Activated T-cell treated with anti-CD3 and anti-CD28 coated beads, Interleukin-2, amount 50 U/mL, for 72 hours (primary cell): Measurements from ENCODE around the gene SLC1A3. TPM values are rescaled to one million over a fixed set of nuclear protein-coding genes. Genes with fewer than 3 reads are reported as not detected.

ENCODE experiments used
- ATAC-seq, 2 donors: fragments of 150-1000 bp; cut with Tn5 transposase; replicated peaks in 1 of 2; 2 replicates each; pipeline ENCODE4 v1.10.0; 2021; ENCODE audit warnings: moderate library complexity in 2 of 2, mild to moderate bottlenecking in 1 of 2
- DNase-seq, 2 donors: peaks; one replicate each; pipeline ENCODE4 v3.0.0; 2021 to 2022; ENCODE audit warnings: mixed read lengths in 1 of 2
- H3K27ac Mint-ChIP-seq: one replicate; pipeline ENCODE4 v1.8.0; 2022; ENCODE audit warnings: mild to moderate bottlenecking, moderate library complexity, mixed read lengths
- H3K27me3 Mint-ChIP-seq: one replicate; pipeline ENCODE4 v1.8.0; 2022; ENCODE audit warnings: low read depth, mixed read lengths
- H3K36me3 Mint-ChIP-seq, 2 donors: one replicate each; pipeline ENCODE4 v1.8.0; 2022; ENCODE audit warnings: mixed read lengths in 2 of 2, mild to moderate bottlenecking in 1 of 2; ENCODE audit not compliant: insufficient read depth in 2 of 2
- H3K4me1 Mint-ChIP-seq: one replicate; pipeline ENCODE4 v1.8.0; 2022; ENCODE audit warnings: low read depth, mixed read lengths
- H3K4me3 Mint-ChIP-seq, 2 donors: one replicate each; pipeline ENCODE4 v1.8.0; 2022; ENCODE audit warnings: mild to moderate bottlenecking in 2 of 2, mixed read lengths in 2 of 2, moderate library complexity in 2 of 2
- H3K9me3 Mint-ChIP-seq, 2 donors: one replicate each; pipeline ENCODE4 v1.8.0; 2022; ENCODE audit warnings: mixed read lengths in 2 of 2
- total RNA-seq, 2 donors: library from RNA; stranded (reverse); gene quantifications; one replicate each; pipeline ENCODE4 v1.2.3, GENCODE V29; 2022

Gene SLC1A3
- total RNA-seq, 2 donors from 2014 or later: 0.62 to 1.5 TPM

DNA sequence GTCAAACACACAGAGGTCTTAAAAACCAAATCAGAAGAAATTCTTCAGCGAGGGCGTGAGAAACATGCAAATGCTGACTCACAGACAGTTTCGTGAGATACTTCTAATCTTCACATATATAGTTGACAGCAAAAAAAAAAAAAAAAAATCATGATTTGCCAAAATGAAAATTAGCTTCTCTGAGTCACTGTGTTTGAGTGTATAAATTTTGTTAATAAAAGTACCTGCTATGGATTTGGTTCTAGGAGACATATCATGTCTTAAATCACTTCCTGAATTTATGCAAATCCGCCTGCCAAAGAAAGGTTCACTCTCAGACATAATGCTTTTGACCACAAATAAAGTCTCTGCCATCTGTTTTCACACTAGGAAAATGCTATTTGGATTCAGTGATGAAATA lies 114.3 kb downstream of the SLC1A3 start:
- peaks cover 24% of the 10 kb centered on the region for H3K4me1 Mint-ChIP-seq
- peaks cover 0 to 2% of the 10 kb centered on the region in 2 donors for H3K9me3 Mint-ChIP-seq
- ATAC-seq (no peak), DNase-seq (no peak)
- no peak overlapping the region for H3K27ac Mint-ChIP-seq
- H3K27me3 Mint-ChIP-seq: no peaks in the 10 kb centered on the region
- no peak overlapping the region for H3K4me3 Mint-ChIP-seq
- peaks cover 0 to 3% of the 10 kb centered on the region in 2 donors for H3K36me3 Mint-ChIP-seq

DNA sequence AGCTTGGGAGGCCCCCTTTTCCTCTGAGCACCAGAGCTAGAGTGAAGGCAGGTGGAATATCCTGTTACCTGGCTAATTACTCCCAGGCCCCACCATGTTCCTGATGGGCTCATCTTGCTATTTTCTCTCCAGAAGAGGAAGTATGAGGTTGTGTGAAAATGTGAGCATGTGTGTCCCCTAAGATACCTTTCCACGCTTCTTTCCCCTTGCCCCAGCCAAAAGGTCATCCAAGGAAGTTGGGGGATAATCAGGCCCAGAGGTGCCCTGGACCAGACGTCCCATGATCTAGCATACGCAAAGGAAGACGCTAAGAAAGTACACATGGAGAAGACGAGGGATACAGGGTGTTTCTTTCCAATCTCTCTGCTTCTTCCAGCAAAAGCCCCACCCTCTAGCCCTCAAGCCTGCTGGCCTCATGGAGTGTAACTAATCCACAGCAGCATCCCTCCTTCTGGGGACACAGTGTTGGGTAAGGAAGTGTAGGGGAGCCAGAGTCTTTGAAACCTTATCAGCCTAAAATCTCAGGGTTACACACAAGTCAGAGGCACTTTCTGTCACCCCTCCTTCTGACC lies 115.3 kb downstream of the SLC1A3 start:
- Mint-ChIP-seq H3K27ac (no peak overlapping the region), H3K9me3 (peaks cover 0 to 2% of the 10 kb centered on the region in 2 donors), H3K4me1 (peaks cover 24% of the 10 kb centered on the region), H3K27me3 (no peaks in the 10 kb centered on the region), H3K36me3 (peaks cover 0 to 3% of the 10 kb centered on the region in 2 donors), H3K4me3 (no peak overlapping the region)
- ATAC-seq (no peak), DNase-seq (no peak)

DNA sequence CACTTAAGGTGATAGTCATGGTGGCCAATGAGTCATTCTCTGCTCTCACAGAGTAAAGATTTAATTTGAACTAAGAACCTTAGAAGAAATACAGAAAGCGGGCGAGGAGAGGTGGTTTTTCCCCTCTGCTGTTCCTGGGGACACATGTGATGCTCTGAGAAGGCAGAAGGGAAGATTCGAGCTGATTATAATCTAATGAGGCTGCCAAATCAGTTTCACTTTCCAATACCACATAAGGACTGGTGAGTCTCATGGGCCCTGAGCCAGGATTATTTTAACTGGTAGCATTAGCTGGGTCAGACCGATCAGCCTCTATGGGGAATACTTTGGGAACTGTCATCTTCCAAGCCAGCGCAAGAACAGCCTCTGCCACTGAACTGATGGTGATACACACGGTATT lies 116.5 kb downstream of the SLC1A3 start:
- Mint-ChIP-seq H3K27me3 (no peaks in the 10 kb centered on the region), H3K36me3 (peaks cover 0 to 3% of the 10 kb centered on the region in 2 donors), H3K9me3 (peaks cover 0 to 2% of the 10 kb centered on the region in 2 donors), H3K27ac (no peak overlapping the region), H3K4me1 (peaks cover 24% of the 10 kb centered on the region), H3K4me3 (peak overlapping the region; percentile 45 to 47)
- DNase-seq: no peak
- ATAC-seq: no peak

DNA sequence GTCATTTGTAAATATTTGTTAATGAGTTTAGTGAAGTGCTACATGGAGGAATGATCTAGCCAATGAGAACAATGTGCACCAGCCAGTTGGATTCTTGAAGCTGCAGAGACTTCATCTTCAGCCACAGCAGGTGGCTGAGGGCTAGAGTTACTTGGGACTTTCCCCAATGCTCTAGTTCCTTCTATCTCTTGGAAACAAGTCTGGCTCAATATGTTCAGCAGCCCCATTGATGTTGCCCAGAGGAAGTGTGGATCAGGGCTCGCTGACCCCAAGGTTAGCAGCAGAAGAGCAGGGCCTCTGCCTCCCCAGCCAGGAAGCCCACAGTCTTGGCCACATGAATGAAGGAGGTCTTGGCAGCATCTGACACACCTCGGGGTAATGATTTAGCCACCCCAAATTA lies 117.5 kb downstream of the SLC1A3 start:
- peak overlapping the region; percentile 51 for H3K27ac Mint-ChIP-seq

DNA sequence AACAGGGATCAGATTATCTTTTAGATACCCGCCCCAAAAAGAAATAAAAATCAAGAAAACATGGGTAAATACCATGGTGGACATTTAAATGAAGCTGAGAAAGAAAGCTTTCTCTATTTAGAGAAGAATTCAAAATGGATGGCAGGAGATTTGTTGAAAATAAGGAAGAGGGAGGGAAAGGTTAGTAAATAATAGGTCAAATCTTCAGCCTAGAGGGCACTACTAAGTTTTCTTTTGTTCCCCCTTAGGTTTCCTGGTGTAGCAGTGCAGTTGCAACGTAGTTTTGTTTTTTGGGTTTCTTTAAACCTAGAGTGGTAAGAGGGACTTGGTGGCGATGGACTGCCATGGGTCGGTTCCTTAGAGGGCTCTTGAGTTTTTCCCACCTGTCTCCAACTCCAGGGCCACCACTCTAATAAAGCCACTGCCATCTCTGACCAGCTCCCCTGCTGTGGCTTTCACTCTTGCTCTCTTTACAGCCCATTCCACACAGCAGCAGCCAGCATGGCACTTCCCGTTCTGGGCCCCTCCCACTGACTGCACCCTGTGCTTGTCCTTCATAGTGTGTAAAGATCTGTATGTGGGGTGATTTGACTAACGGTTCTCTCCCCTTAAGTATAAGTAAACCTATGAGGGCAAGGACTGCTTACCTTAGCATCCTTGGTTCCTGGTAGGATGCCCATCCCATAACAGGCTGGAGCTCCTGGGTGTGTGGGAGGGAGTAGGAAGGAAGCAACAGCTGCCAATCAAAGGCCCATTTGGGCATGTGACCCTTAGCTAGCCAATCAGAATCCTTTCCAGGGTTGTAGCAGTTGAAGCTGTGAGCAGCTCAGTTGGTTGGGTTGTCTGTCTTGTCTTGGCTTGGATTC lies 118.3 kb downstream of the SLC1A3 start:
- Mint-ChIP-seq H3K9me3 (peaks cover 0 to 2% of the 10 kb centered on the region in 2 donors), H3K27me3 (no peaks in the 10 kb centered on the region), H3K4me1 (peaks cover 32% of the 10 kb centered on the region), H3K27ac (peak overlapping the region; percentile 51), H3K4me3 (peak overlapping the region; percentile 72 to 80), H3K36me3 (peaks cover 0 to 3% of the 10 kb centered on the region in 2 donors)
- ATAC-seq (peak; percentile 86 to 88), DNase-seq (peak; percentile 34 to 51)

More for the DNA sequence above, 117.5 kb downstream of the SLC1A3 start:
- Mint-ChIP-seq H3K4me3 (peak overlapping the region; percentile 72 to 80), H3K4me1 (peaks cover 26% of the 10 kb centered on the region), H3K27me3 (no peaks in the 10 kb centered on the region), H3K9me3 (peaks cover 0 to 2% of the 10 kb centered on the region in 2 donors), H3K36me3 (peaks cover 0 to 3% of the 10 kb centered on the region in 2 donors)
- ATAC-seq (no peak), DNase-seq (no peak)

DNA sequence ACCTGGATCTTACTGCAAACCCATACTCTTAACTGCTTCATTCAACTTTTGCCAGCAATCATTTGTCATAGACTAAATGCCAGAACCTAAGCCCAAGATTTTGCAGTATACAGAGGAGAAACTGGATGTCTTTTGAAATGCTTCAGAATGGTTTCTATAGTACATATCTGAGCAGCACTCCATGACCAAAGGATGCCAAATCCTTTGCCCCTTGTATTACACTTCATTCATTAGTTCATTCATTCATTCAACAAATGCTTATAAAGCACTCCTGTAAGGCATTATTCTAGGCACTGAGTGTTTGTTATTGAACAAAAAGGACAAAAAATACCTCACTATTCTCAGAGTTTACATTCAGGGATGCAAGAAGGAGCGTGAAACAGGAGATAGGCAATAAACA lies 119.9 kb downstream of the SLC1A3 start:
- peaks cover 32% of the 10 kb centered on the region for H3K4me1 Mint-ChIP-seq
- no peak overlapping the region for H3K27ac Mint-ChIP-seq
- no peak for DNase-seq
- H3K9me3 Mint-ChIP-seq: peaks cover 0 to 2% of the 10 kb centered on the region in 2 donors
- H3K4me3 Mint-ChIP-seq: no peak overlapping the region
- H3K36me3 Mint-ChIP-seq: peaks cover 0 to 3% of the 10 kb centered on the region in 2 donors
- H3K27me3 Mint-ChIP-seq: no peaks in the 10 kb centered on the region
- ATAC-seq: no peak

DNA sequence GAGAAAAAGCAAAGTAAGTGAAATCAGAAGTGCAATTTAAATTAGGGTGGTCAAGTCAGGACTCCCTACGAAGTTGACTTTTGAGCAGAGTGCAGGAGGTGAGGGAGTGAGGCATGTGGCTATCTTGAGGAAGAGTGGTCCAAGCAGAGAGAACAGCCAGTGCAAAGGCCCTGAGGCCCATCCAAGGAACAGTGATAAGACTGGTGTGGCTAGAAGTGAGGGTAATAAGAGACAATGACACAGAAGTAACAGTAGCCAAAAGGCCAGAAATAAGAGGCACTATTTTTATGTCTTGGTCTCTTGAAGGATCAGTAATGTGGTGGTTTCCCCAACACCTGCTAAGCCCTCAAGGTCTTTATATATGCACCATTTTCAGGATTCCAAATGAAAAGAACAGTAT lies 120.4 kb downstream of the SLC1A3 start:
- Mint-ChIP-seq H3K27me3 (no peaks in the 10 kb centered on the region), H3K27ac (no peak overlapping the region), H3K4me3 (no peak overlapping the region), H3K4me1 (peaks cover 32% of the 10 kb centered on the region), H3K36me3 (peaks cover 0 to 3% of the 10 kb centered on the region in 2 donors), H3K9me3 (peaks cover 0 to 2% of the 10 kb centered on the region in 2 donors)
- ATAC-seq (no peak), DNase-seq (no peak)

DNA sequence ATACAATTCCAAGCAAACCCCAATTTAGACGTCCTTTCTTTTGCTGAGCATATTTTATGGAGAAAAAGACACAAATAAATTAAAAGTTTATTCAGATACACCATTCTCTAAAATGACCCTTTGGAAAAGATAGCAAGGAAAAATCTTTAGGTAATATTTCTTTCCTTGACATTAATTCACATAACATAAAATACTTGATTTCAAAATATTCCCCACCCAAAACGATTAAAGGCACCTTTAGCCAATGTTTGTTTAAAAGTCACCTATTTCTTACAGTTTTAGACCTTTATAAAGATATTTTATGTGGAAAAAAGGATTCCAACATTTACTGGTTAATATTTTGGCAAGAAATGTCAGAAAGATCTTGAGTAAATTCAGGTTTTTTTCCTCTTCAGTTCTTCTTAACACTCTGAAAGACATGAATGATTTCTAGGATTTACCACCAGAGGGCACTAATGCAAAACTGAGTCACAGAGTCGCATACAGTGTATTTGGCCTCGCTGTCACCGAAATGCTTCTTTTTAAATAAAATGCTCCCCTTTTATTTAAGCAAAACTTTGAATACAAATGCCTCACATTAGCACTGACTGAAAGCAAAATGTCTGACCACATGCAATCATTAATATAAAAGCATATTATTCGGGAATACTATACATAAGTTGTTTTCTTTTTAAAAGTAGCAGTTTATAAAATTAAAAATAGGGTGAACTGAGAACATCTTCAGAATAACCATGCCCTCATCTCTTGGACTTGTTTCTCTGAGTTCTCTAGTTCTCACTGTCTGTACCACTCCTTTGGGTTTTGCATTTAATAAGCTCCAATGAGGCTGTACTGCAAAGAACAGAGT lies 122.5 kb downstream of the SLC1A3 start:
- H3K4me3 Mint-ChIP-seq: peak overlapping the region; percentile 22 to 49
- peaks cover 0 to 2% of the 10 kb centered on the region in 2 donors for H3K9me3 Mint-ChIP-seq
- H3K27ac Mint-ChIP-seq: no peak overlapping the region
- ATAC-seq (peak; percentile 48 to 51), DNase-seq (peak; percentile 4 to 16)
- H3K4me1 Mint-ChIP-seq: peaks cover 20% of the 10 kb centered on the region
- peaks cover 0 to 1% of the 10 kb centered on the region in 2 donors for H3K36me3 Mint-ChIP-seq
- H3K27me3 Mint-ChIP-seq: no peaks in the 10 kb centered on the region

DNA sequence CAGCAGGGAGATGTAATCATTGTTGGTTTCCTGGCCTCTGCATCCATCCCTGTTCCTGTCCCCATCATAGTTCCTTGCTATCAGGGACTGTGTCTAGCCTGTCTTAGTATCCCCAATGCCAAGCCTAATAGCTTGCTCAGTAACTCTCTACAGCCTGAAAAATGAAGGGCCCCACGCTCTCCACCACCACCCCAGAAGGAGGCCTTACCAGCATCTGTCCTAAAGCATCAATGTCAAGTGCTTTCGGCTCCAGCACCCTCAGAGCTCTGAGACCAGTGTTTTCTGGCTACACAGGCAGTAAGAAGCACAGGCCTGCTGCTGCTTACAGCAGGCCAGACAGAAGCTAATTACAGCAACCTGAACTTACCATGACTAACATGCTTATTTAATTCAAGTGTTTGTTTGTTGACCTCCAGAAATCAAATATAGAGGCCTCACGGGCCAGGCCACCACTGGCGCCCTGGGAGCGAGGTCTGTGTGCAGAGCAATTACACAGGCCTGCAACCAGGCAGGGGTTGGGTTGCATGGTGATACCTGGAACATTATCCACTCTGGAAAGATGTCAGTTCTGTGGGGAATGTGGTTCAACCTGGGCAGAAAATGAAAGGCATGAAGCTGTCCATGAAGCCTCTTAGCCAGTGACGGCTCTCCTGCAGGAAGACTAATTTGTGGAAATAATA lies 124.3 kb downstream of the SLC1A3 start:
- ATAC-seq (no peak), DNase-seq (no peak)
- Mint-ChIP-seq H3K36me3 (no peaks in the 10 kb centered on the region), H3K4me1 (peaks cover 9% of the 10 kb centered on the region), H3K27me3 (no peaks in the 10 kb centered on the region), H3K4me3 (no peak overlapping the region), H3K27ac (no peak overlapping the region), H3K9me3 (no peaks in the 10 kb centered on the region)

DNA sequence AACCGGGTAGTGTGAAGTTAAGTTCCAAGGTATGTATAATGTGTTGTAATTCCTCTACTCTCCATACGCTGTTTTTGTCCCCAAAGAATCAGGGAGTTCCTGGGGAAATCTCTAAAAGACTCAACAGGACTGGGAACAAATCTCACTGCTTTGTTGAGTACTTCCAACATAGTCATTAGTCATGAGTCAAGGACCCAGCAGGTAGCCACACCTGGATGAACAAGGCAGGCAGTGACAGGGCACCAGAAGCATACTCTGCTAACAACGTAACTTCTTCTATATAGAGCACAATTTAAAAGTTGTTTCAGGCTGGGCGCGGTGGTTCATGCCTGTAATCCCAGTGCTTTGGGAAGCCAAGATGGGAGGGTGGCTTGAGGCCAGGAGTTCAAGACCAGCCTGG lies 126.8 kb downstream of the SLC1A3 start:
- ATAC-seq (no peak), DNase-seq (no peak)
- H3K4me1 Mint-ChIP-seq: peaks cover 9% of the 10 kb centered on the region
- no peaks in the 10 kb centered on the region for H3K9me3 Mint-ChIP-seq
- no peak overlapping the region for H3K27ac Mint-ChIP-seq
- H3K4me3 Mint-ChIP-seq: no peak overlapping the region
- no peaks in the 10 kb centered on the region for H3K36me3 Mint-ChIP-seq
- H3K27me3 Mint-ChIP-seq: no peaks in the 10 kb centered on the region

DNA sequence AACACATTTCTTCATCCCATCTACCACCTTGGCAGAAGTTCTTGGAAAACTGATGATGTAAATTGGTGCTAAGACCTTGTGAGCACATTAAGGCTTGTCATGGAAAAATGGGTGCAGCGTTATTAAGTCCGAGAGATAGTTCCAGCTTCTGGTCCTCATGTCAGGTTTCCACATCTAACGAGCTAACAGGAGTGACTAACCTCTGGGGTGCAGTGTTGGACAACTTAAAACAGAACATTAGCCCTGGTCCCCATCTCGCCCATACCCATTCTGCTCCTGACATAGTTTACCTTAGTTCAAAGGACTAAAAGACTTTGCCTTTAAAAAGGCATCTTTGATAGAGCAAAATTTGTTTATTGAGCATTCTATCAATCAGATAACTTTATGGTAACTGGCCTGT lies 128.0 kb downstream of the SLC1A3 start:
- Mint-ChIP-seq H3K4me3 (no peak overlapping the region), H3K4me1 (peaks cover 3% of the 10 kb centered on the region), H3K27ac (no peak overlapping the region), H3K9me3 (no peaks in the 10 kb centered on the region), H3K27me3 (no peaks in the 10 kb centered on the region), H3K36me3 (no peaks in the 10 kb centered on the region)
- no peak for DNase-seq
- no peak for ATAC-seq

DNA sequence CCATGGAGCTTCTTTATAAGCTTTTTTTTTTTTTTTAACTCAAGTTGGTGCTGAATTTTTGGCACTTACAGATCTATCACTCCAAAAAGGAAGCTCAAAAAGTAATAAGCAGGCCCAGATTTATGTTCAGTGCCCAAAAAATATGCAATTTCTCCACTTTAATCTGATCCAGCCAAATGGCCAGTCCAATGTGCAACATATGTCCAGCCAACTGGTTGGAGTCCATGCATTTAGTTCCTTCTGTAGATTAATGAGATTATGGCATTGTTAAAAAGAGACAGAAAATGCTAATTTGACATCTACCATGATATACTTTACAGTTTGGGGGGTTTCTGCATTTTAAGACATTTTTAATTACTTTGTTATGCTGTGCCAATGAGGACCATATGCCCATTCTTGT lies 129.5 kb downstream of the SLC1A3 start:
- Mint-ChIP-seq H3K9me3 (no peaks in the 10 kb centered on the region), H3K4me3 (no peak overlapping the region), H3K36me3 (no peaks in the 10 kb centered on the region), H3K27me3 (no peaks in the 10 kb centered on the region), H3K27ac (no peak overlapping the region), H3K4me1 (peaks cover 8% of the 10 kb centered on the region)
- ATAC-seq (no peak), DNase-seq (no peak)
